Small intestine (tissue), 7 donors: ENCODE results near the gene SART3. TPM values are rescaled to one million over a fixed set of nuclear protein-coding genes. Genes with fewer than 3 reads are reported as not detected.

ENCODE experiments used
- DNase-seq, 2 donors: peaks; one replicate each; pipeline versions ENCODE4 v3.0.0 to v3.0.0-alpha.2; 2013
- FAIRE-seq: peaks from 2 replicates; lab custom pipeline; 2012; peaks lifted over from hg19 to GRCh38; lab: Jason Lieb, UNC
- H3K27ac ChIP-seq, 3 donors: one replicate each; pipeline ENCODE4 v1.5.1; 2013; ENCODE audit warnings: low read length in 2 of 3, mild to moderate bottlenecking in 2 of 3, control low read depth in 1 of 3, inconsistent platforms in 1 of 3, low read depth in 1 of 3, moderate library complexity in 1 of 3
- H3K27me3 ChIP-seq, 3 donors: one replicate each; pipeline ENCODE4 v1.6.1; 2013; ENCODE audit warnings: low read length in 3 of 3, inconsistent platforms in 1 of 3; ENCODE audit not compliant: control insufficient read depth in 3 of 3, insufficient read depth in 3 of 3
- H3K36me3 ChIP-seq, 3 donors: one replicate each; pipeline ENCODE4 v1.6.1; 2013; ENCODE audit warnings: low read length in 3 of 3, inconsistent platforms in 1 of 3, low read depth in 1 of 3, mild to moderate bottlenecking in 1 of 3, moderate library complexity in 1 of 3; ENCODE audit not compliant: control insufficient read depth in 3 of 3, insufficient read depth in 2 of 3
- H3K4me1 ChIP-seq, 3 donors: one replicate each; pipeline ENCODE4 v1.6.1; 2013; ENCODE audit warnings: low read length in 2 of 3, inconsistent platforms in 1 of 3, low read depth in 1 of 3, mild to moderate bottlenecking in 1 of 3, moderate library complexity in 1 of 3; ENCODE audit not compliant: control insufficient read depth in 3 of 3, insufficient read depth in 2 of 3
- H3K4me3 ChIP-seq, 3 donors: one replicate each; pipeline ENCODE4 v1.5.1; 2013; ENCODE audit warnings: low read length in 3 of 3, control low read depth in 1 of 3, inconsistent platforms in 1 of 3, low read depth in 1 of 3, mild to moderate bottlenecking in 1 of 3, moderate library complexity in 1 of 3
- H3K9me3 ChIP-seq, 2 donors: one replicate each; pipeline ENCODE4 v1.6.1; 2013; ENCODE audit warnings: low read depth in 1 of 2, low read length in 1 of 2; ENCODE audit not compliant: control insufficient read depth in 2 of 2, insufficient read depth in 1 of 2
- WGBS, 3 donors: extraction: QIAGEN DNeasy Blood & Tissue Kit; methylation state at CpG; one replicate each; pipeline ENCODE4 v1.1.7; 2013; 5-methylcytosine and 5-hydroxymethylcytosine counted together
- polyA plus RNA-seq, 4 donors: library from polyadenylated mRNA; stranded (reverse) in 3 of 4; unstranded in 1 of 4; fragments of 200-250 nt in 3 of 4; fragments of 120-200 nt in 1 of 4; gene quantifications; one replicate each; pipeline versions ENCODE4 v1.2.1 to v1.2.3, GENCODE V29; 2013
- donor health status: healthy with polysubstance abuse.
- donor health status: control.
- donor health status: control.
- donor health status: Bipolar disorder and iron deficiency.
- donor health status: healthy.

The SART3 gene
- polyA plus RNA-seq, 4 donors: 15.9 to 52.3 (median 19.6) TPM

DNA sequence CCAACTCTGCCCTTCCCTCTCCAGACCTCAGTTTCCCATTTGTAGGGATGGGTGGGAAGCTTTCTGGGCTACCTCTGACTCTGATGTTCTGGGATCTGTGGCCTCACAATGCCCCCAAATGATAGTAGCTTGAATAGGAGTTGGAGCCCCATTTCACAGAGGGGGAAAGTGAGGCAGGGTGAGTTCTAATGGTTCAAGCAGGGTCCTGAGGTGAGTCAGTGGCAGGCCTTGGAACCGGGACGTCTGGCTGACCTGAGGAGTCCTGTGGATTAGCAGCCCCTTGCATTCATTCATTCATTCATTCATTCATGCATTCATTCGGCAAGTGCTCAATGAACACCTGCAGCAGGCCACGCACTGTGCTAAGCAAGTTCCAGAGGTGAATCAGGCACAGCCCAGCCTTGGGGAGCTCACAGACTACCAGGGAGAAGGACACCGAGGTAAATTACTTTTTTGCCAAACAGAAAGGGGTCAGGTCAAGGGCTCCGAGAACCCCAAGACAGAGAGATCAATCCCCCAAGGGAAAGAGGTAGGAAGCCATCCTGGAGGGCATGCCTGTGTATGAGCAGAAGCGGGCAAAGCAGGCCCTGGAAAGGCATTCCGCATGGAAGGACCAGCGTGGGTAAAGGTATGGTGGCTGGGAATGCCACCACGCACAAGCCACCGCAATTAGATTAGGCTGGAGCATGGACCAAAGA lies 37.7 kb upstream of the SART3 start:
- no peaks in the 10 kb centered on the region for H3K36me3 ChIP-seq
- WGBS, 3 donors: 71 to 87% (median 80%) methylated on average over 11 of the region's 11 CpGs
- DNase-seq (no peak), FAIRE-seq (no peak)
- peak overlapping the region in 1 of 3 donors; percentile 9 for H3K4me3 ChIP-seq
- H3K4me1 ChIP-seq: peaks cover 0 to 3% (median 0%) of the 10 kb centered on the region in 3 donors
- H3K27ac ChIP-seq: peak overlapping the region in 2 of 3 donors; percentile 46 to 58
- H3K9me3 ChIP-seq: no peaks in the 10 kb centered on the region
- no peaks in the 10 kb centered on the region for H3K27me3 ChIP-seq

- Histone ChIP-seq H3K27me3 (no peaks in the 10 kb centered on the region), H3K36me3 (no peaks in the 10 kb centered on the region), H3K27ac (peak within 1 kb of the TSS in 2 of 3 donors; percentile 46 to 58), H3K4me1 (peaks cover 0 to 3% (median 0%) of the 10 kb centered on the region in 3 donors), H3K9me3 (no peaks in the 10 kb centered on the region), H3K4me3 (peak within 1 kb of the TSS in 1 of 3 donors; percentile 58)
- no peak for FAIRE-seq
- WGBS, 3 donors: 43 to 49% (median 45%) methylated on average over 25 to 27 of the region's 27 CpGs
- peak in 1 of 2 donors; percentile 28 for DNase-seq
Observed at GRCh38 chr12:108597559-108598471, 36.8 kb upstream of the SART3 start, which contains the start of gene TMEM119. Gene TMEM119, minus strand, starts transcription at chr12:108598084. Its CDS starts 5,701 bp downstream, at chr12:108592383.

DNA sequence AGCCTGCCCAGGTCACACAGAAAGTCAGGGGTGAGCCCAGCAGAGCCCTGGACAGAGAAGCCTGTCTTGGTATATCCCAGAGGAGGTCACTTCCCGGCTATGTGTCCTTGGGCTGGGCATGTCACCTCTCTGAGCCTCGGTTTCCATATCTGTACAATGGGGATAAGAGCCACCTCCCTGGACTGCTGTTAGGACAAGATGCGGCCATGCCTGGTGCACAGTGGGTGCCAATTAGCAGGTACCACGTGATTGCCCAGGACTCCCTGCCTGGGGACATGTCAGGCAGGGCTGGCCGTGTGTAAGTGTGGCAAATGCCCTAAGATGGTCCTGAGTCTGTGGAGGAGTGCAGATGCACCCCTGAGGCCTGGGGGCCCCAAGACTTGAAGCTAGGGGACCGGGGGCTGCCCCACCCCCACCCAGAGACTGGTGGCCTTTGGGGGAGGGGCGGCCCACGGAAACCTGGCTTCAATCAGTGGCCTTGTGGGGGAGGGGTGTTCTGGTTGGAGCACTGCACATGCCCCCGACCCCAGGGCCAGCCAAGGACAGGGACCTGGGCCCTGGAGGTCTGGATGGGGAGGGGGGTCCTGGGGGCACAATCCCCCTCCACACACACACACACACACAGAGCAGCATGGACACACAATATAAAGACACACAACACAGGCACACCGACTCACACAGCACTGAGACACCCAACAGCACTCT lies 36.0 kb upstream of the SART3 start:
- Histone ChIP-seq H3K9me3 (no peaks in the 10 kb centered on the region), H3K27ac (peak overlapping the region in 1 of 3 donors; percentile 33), H3K36me3 (no peaks in the 10 kb centered on the region), H3K4me1 (peaks cover 0 to 3% (median 0%) of the 10 kb centered on the region in 3 donors), H3K27me3 (no peaks in the 10 kb centered on the region), H3K4me3 (peak overlapping the region in 1 of 3 donors; percentile 58)
- WGBS, 3 donors: 49 to 53% (median 52%) methylated on average over 8 to 10 of the region's 10 CpGs
- DNase-seq (no peak), FAIRE-seq (no peak)

GRCh38 chr12:108595711-108596647 lies 35.0 kb upstream of the SART3 start:
- Histone ChIP-seq H3K4me3 (peak overlapping the region in 1 of 3 donors; percentile 58), H3K27ac (peak overlapping the region in 1 of 3 donors; percentile 30), H3K4me1 (peaks cover 0 to 3% (median 0%) of the 10 kb centered on the region in 3 donors), H3K27me3 (no peaks in the 10 kb centered on the region), H3K36me3 (peaks cover 0 to 2% (median 0%) of the 10 kb centered on the region in 3 donors), H3K9me3 (no peaks in the 10 kb centered on the region)
- FAIRE-seq (no peak), DNase-seq (no peak)
- 74 to 76% (median 76%) methylated on average over 17 of the region's 17 CpGs for WGBS, 3 donors

- peaks cover 0 to 3% (median 0%) of the 10 kb centered on the region in 3 donors for H3K4me1 ChIP-seq
Observed at GRCh38 chr12:108594960-108595710, 34.2 kb upstream of the SART3 start.

GRCh38 chr12:108594323-108594903 lies 33.4 kb upstream of the SART3 start:
- Histone ChIP-seq H3K4me3 (no peak overlapping the region), H3K36me3 (peaks cover 0 to 2% (median 0%) of the 10 kb centered on the region in 3 donors), H3K27me3 (no peaks in the 10 kb centered on the region), H3K27ac (no peak overlapping the region), H3K9me3 (no peaks in the 10 kb centered on the region), H3K4me1 (peaks cover 0 to 3% (median 0%) of the 10 kb centered on the region in 3 donors)
- no peak for DNase-seq
- no peak for FAIRE-seq
- 93 to 94% (median 93%) methylated on average over 10 of the region's 10 CpGs for WGBS, 3 donors

More at GRCh38 chr12:108594960-108595710, 34.2 kb upstream of the SART3 start:
- 87 to 91% (median 89%) methylated on average over 7 of the region's 7 CpGs for WGBS, 3 donors
- no peak overlapping the region for H3K4me3 ChIP-seq
- no peak for FAIRE-seq
- H3K36me3 ChIP-seq: peaks cover 0 to 2% (median 0%) of the 10 kb centered on the region in 3 donors
- no peaks in the 10 kb centered on the region for H3K9me3 ChIP-seq
- H3K27ac ChIP-seq: no peak overlapping the region
- H3K27me3 ChIP-seq: no peaks in the 10 kb centered on the region
- DNase-seq: no peak
